Activated CD4-positive, alpha-beta memory T cell treated with anti-CD3 and anti-CD28 coated beads, Interleukin-2, amount 10 ng/mL, durations not matched to agents 7 days and 5 days (primary cell): ENCODE measurements around the gene NANOG. TPM values are rescaled to one million over a fixed set of nuclear protein-coding genes. Genes with fewer than 3 reads are reported as not detected.
"Not testable (repeated sequence)": the region's sequence is repeated elsewhere in the genome, so short reads cannot be mapped to it uniquely, and the experiment has no call there.

ENCODE experiments used
- CTCF ChIA-PET: fragments of 350-600 bp; sonication (Branson Sonifier 250); formaldehyde crosslinking; loops from one replicate; lab custom pipeline; 2021; ENCODE audit warnings: antibody characterized with exemption, inconsistent platforms; lab: Charles Lee
- POLR2A ChIA-PET: fragments of 350-600 bp; sonication (Branson Sonifier 250); formaldehyde crosslinking; loops from one replicate; lab custom pipeline; 2021; ENCODE audit warnings: antibody characterized with exemption; lab: Charles Lee
- DNase-seq: peaks from one replicate; pipeline ENCODE4 v3.0.0-alpha.2; 2020
- H3K27ac Mint-ChIP-seq: one replicate; pipeline ENCODE4 v1.8.0; 2021; ENCODE audit warnings: mild to moderate bottlenecking, mixed read lengths
- H3K27me3 Mint-ChIP-seq: one replicate; pipeline ENCODE4 v1.8.0; 2021; ENCODE audit warnings: mixed read lengths
- H3K36me3 Mint-ChIP-seq: one replicate; pipeline ENCODE4 v1.8.0; 2021; ENCODE audit warnings: low read depth, mixed read lengths
- H3K4me1 Mint-ChIP-seq: one replicate; pipeline ENCODE4 v1.8.0; 2021; ENCODE audit warnings: mixed read lengths
- H3K4me3 Mint-ChIP-seq: one replicate; pipeline ENCODE4 v1.8.0; 2021; ENCODE audit warnings: mild to moderate bottlenecking, mixed read lengths
- H3K9me3 Mint-ChIP-seq: one replicate; pipeline ENCODE4 v1.8.0; 2021; ENCODE audit warnings: mixed read lengths
- total RNA-seq, 2 experiments: library from RNA; stranded (reverse); gene quantifications; one replicate each; pipeline ENCODE4 v1.2.3, GENCODE V29; 2021

The NANOG gene
- total RNA-seq, 2 experiments from 2014 or later, result not detected

- ChIA-PET POLR2A (no interaction called here), CTCF (interaction anchor here (1.1 to 1.7 kb wide), 5 partner anchors 17 to 399 kb away, joined by 3 to 4 read pairs (median 3); no protein-coding TSS in a partner anchor)
- Mint-ChIP-seq H3K36me3 (no peaks in the 10 kb centered on the region), H3K4me3 (no peak overlapping the region), H3K9me3 (no peaks in the 10 kb centered on the region), H3K27ac (no peak overlapping the region), H3K27me3 (peaks cover 9% of the 10 kb centered on the region), H3K4me1 (no peaks in the 10 kb centered on the region)
- DNase-seq, result no peak
Measured at GRCh38 chr12:7832059-7832696, 43.0 kb downstream of the NANOG start.

GRCh38 chr12:7833201-7833600 is 44.0 kb downstream of the NANOG start:
- not testable (repeated sequence) for H3K4me3 Mint-ChIP-seq

GRCh38 chr12:7833831-7834230 is 44.6 kb downstream of the NANOG start:
- no peaks in the 10 kb centered on the region for H3K36me3 Mint-ChIP-seq
- H3K27ac Mint-ChIP-seq, result no peak overlapping the region
- ChIA-PET CTCF (interaction anchor here (1.2 kb wide), 1 partner anchor 29 kb away, joined by 3 read pairs; no protein-coding TSS in a partner anchor), POLR2A (interaction anchor here (0.7 kb wide), 1 partner anchor 85 kb away, joined by 4 read pairs; no protein-coding TSS in a partner anchor)
- no peak overlapping the region for H3K4me3 Mint-ChIP-seq
- DNase-seq, result no peak
- H3K9me3 Mint-ChIP-seq, result no peaks in the 10 kb centered on the region
- H3K4me1 Mint-ChIP-seq, result no peaks in the 10 kb centered on the region
- H3K27me3 Mint-ChIP-seq, result peaks cover 9% of the 10 kb centered on the region

More at GRCh38 chr12:7833201-7833600, 44.0 kb downstream of the NANOG start:
- POLR2A ChIA-PET, result interaction anchor here (0.7 kb wide), 1 partner anchor 86 kb away, joined by 4 read pairs; no protein-coding TSS in a partner anchor
- H3K4me1 Mint-ChIP-seq, H3K36me3 Mint-ChIP-seq, H3K27ac Mint-ChIP-seq, DNase-seq, H3K9me3 Mint-ChIP-seq, H3K27me3 Mint-ChIP-seq: not testable (repeated sequence)
- CTCF ChIA-PET, result interaction anchor here (1.1 to 1.4 kb wide), 3 partner anchors 16 to 194 kb away, joined by 3 to 4 read pairs (median 3); no protein-coding TSS in a partner anchor

GRCh38 chr12:7834701-7835100 is 45.5 kb downstream of the NANOG start:
- peaks cover 9% of the 10 kb centered on the region for H3K27me3 Mint-ChIP-seq
- H3K4me3 Mint-ChIP-seq, result no peak overlapping the region
- no peaks in the 10 kb centered on the region for H3K4me1 Mint-ChIP-seq
- no peaks in the 10 kb centered on the region for H3K36me3 Mint-ChIP-seq
- H3K27ac Mint-ChIP-seq, result no peak overlapping the region
- ChIA-PET CTCF (interaction anchor here (0.7 to 1.2 kb wide), 3 partner anchors 25 to 160 kb away, joined by 3 to 4 read pairs (median 3); no protein-coding TSS in a partner anchor), POLR2A (no interaction called here)
- no peak for DNase-seq
- H3K9me3 Mint-ChIP-seq, result no peaks in the 10 kb centered on the region

GRCh38 chr12:7835116-7835515 is 45.9 kb downstream of the NANOG start:
- Mint-ChIP-seq H3K4me3 (no peak overlapping the region), H3K27ac (no peak overlapping the region), H3K36me3 (no peaks in the 10 kb centered on the region), H3K27me3 (peaks cover 9% of the 10 kb centered on the region), H3K9me3 (no peaks in the 10 kb centered on the region), H3K4me1 (no peaks in the 10 kb centered on the region)
- no peak for DNase-seq
- POLR2A ChIA-PET, result no interaction called here
- CTCF ChIA-PET, result interaction anchor here (0.7 to 1.2 kb wide), 2 partner anchors 25 to 160 kb away, joined by 3 to 4 read pairs; no protein-coding TSS in a partner anchor

GRCh38 chr12:7835766-7836165 is 46.6 kb downstream of the NANOG start:
- H3K4me3 Mint-ChIP-seq, result no peak overlapping the region
- POLR2A ChIA-PET, result no interaction called here
- no peaks in the 10 kb centered on the region for H3K4me1 Mint-ChIP-seq
- no peak for DNase-seq
- CTCF ChIA-PET, result no interaction called here
- H3K27me3 Mint-ChIP-seq, result peaks cover 9% of the 10 kb centered on the region
- H3K36me3 Mint-ChIP-seq, result no peaks in the 10 kb centered on the region
- H3K9me3 Mint-ChIP-seq, result no peaks in the 10 kb centered on the region
- H3K27ac Mint-ChIP-seq, result no peak overlapping the region

- Mint-ChIP-seq H3K4me3 (no peak overlapping the region), H3K4me1 (peaks cover 2% of the 10 kb centered on the region), H3K27me3 (peaks cover 12% of the 10 kb centered on the region), H3K27ac (no peak overlapping the region), H3K9me3 (no peaks in the 10 kb centered on the region), H3K36me3 (no peaks in the 10 kb centered on the region)
- no peak for DNase-seq
- ChIA-PET POLR2A (no interaction called here), CTCF (no interaction called here)
Measured at GRCh38 chr12:7837366-7837765, 48.2 kb downstream of the NANOG start.

GRCh38 chr12:7839226-7839625 is 50.0 kb downstream of the NANOG start:
- H3K27me3 Mint-ChIP-seq, CTCF ChIA-PET, DNase-seq, H3K27ac Mint-ChIP-seq, H3K4me1 Mint-ChIP-seq, H3K36me3 Mint-ChIP-seq, POLR2A ChIA-PET, H3K4me3 Mint-ChIP-seq, H3K9me3 Mint-ChIP-seq: not testable (repeated sequence)

- POLR2A ChIA-PET, H3K4me3 Mint-ChIP-seq, H3K4me1 Mint-ChIP-seq, CTCF ChIA-PET, H3K9me3 Mint-ChIP-seq, H3K27ac Mint-ChIP-seq, H3K36me3 Mint-ChIP-seq, DNase-seq: not testable (repeated sequence)
- H3K27me3 Mint-ChIP-seq, result peaks cover 11% of the 10 kb centered on the region
Measured at GRCh38 chr12:7839848-7840247, 50.6 kb downstream of the NANOG start.

- H3K36me3 Mint-ChIP-seq, H3K27me3 Mint-ChIP-seq, H3K4me1 Mint-ChIP-seq, H3K4me3 Mint-ChIP-seq, POLR2A ChIA-PET, H3K9me3 Mint-ChIP-seq, DNase-seq, H3K27ac Mint-ChIP-seq: not testable (repeated sequence)
- CTCF ChIA-PET, result interaction anchor here (0.7 kb wide), 1 partner anchor 353 kb away, joined by 3 read pairs; no protein-coding TSS in a partner anchor
Measured at GRCh38 chr12:7842444-7842843, 53.2 kb downstream of the NANOG start.

- H3K36me3 Mint-ChIP-seq, POLR2A ChIA-PET, H3K4me1 Mint-ChIP-seq, H3K9me3 Mint-ChIP-seq, DNase-seq, H3K27ac Mint-ChIP-seq: not testable (repeated sequence)
- Mint-ChIP-seq H3K27me3 (peaks cover 11% of the 10 kb centered on the region), H3K4me3 (peak overlapping the region; percentile 21)
- CTCF ChIA-PET, result interaction anchor here (0.7 kb wide), 1 partner anchor 354 kb away, joined by 3 read pairs; no protein-coding TSS in a partner anchor
Measured at GRCh38 chr12:7843149-7843548, 53.9 kb downstream of the NANOG start.

- H3K4me1 Mint-ChIP-seq, H3K36me3 Mint-ChIP-seq, DNase-seq, POLR2A ChIA-PET, CTCF ChIA-PET, H3K9me3 Mint-ChIP-seq: not testable (repeated sequence)
- H3K27ac Mint-ChIP-seq, result peak overlapping the region; percentile 65
- H3K4me3 Mint-ChIP-seq, result peak overlapping the region; percentile 58
- H3K27me3 Mint-ChIP-seq, result peaks cover 11% of the 10 kb centered on the region
Measured at GRCh38 chr12:7843583-7843982, 54.4 kb downstream of the NANOG start.

GRCh38 chr12:7844116-7844515 is 54.9 kb downstream of the NANOG start:
- Mint-ChIP-seq H3K4me1 (peaks cover 6% of the 10 kb centered on the region), H3K36me3 (no peaks in the 10 kb centered on the region), H3K4me3 (no peak overlapping the region), H3K27me3 (peaks cover 11% of the 10 kb centered on the region), H3K27ac (no peak overlapping the region), H3K9me3 (no peaks in the 10 kb centered on the region)
- no peak for DNase-seq
- ChIA-PET POLR2A (no interaction called here), CTCF (interaction anchor here (0.8 kb wide), 1 partner anchor 40 kb away, joined by 3 read pairs; no protein-coding TSS in a partner anchor)
